ENCODE results near the gene NR2E3. TPM values are rescaled to one million over a fixed set of nuclear protein-coding genes. Genes with fewer than 3 reads are reported as not detected.

The NR2E3 gene
- total RNA-seq, 1 experiment from 2014 or later, result 0.12 TPM

GRCh38 chr15:71791975-71792374 is 18.4 kb upstream of the NR2E3 start:
- no peak for DNase-seq (ENCODE audit: low read depth)

DNA sequence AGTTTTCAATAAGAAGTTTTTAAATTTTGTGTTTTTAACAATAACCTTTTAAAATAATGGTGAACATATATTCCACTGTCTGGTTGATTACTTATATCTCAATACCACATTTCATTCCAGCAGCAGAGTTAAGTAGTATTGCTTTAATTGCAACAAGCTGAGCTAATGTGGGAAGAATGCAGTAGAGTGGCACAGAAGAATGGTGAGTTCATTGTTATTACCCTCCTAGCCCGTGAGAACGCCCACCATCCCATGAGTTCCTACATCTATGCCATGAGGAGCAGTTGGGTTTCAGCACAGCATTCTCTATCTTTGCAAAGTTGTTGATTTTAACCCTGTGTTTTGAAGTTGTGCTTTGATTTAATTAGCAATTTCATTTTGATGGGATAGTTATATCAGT is 17.8 kb upstream of the NR2E3 start:
- DNase-seq (ENCODE audit: low read depth), result peak; percentile 83

DNA sequence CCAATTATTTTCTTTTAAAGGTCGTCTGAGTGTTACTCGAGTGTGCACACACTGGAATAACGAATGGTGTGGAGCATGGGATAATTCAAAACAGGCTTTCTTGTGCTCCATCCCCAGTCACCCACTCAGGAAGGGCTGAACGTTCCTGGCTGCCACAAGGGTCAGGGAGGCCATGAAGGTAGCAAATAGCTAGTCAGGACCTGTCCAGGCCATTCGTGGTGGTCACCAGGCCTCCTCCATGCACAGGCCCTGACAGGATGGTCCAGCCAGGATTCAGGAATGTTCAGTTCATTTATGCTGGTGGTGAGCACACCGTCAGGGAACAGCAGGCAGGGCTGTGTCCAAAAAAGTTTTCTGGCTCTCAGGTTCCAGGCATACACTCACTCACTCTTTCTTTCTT is 11.7 kb upstream of the NR2E3 start:
- DNase-seq (ENCODE audit: low read depth), result no peak

DNA sequence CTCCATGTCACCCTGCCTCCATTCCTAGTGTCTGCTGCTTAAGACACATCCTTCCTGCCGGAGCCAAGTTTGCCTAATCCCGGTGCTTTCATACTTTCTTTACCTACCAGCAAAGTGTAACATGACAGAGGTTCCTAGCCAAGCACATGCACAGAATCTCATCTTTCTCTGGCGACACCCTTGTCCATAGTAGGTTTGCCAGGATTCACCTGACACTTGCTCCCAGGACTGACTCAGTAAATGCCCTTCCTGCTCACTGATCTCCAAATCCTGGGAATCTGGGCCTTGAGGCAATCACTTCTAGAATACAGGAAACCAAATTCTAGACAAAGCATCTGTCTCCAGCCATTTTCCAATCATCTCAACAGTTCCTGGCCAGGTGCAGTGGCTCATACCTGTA is 10.2 kb upstream of the NR2E3 start:
- peak; percentile 64 for DNase-seq (ENCODE audit: low read depth)

- DNase-seq (ENCODE audit: low read depth), result peak; percentile 76
Observed at GRCh38 chr15:71800835-71801745, 9.3 kb upstream of the NR2E3 start.

DNA sequence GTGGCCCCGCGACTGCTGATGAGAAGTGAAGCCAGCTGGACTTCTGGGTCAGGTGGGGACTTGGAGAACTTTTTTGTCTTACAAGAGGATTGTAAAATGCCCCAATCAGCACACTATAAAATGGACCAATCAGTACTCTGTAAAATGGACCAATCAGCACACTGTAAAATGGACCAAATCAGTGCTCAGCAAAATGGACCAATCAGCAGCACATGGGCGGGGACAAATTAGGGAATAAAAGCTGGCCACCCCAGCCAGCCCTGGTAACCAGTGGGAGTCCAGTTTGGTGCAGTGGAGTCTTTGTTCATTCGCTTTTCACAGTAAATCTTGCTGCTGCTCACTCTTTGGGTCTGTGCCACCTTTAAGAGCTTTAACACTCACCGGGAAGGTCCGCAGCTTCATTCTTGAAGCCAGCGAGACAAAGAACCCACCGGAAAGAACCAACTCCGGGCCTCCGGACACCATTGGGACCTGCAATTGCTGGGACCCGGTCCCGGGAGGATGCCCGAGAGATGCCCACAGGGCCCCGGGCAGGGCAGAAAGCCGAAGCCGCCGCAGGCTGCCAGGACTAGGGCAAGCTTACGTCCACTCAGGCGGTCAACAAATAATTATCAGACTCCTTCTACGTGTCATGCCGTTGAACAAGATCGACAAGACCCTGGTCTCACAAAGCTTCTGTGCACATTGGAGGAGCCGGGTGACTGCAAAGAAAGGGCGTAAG is 8.3 kb upstream of the NR2E3 start:
- no peak for DNase-seq (ENCODE audit: low read depth)

GRCh38 chr15:71802770-71803169 is 7.6 kb upstream of the NR2E3 start:
- no peak for DNase-seq (ENCODE audit: low read depth)

- DNase-seq (ENCODE audit: low read depth), result no peak
Observed at GRCh38 chr15:71804226-71804625, 6.1 kb upstream of the NR2E3 start.

DNA sequence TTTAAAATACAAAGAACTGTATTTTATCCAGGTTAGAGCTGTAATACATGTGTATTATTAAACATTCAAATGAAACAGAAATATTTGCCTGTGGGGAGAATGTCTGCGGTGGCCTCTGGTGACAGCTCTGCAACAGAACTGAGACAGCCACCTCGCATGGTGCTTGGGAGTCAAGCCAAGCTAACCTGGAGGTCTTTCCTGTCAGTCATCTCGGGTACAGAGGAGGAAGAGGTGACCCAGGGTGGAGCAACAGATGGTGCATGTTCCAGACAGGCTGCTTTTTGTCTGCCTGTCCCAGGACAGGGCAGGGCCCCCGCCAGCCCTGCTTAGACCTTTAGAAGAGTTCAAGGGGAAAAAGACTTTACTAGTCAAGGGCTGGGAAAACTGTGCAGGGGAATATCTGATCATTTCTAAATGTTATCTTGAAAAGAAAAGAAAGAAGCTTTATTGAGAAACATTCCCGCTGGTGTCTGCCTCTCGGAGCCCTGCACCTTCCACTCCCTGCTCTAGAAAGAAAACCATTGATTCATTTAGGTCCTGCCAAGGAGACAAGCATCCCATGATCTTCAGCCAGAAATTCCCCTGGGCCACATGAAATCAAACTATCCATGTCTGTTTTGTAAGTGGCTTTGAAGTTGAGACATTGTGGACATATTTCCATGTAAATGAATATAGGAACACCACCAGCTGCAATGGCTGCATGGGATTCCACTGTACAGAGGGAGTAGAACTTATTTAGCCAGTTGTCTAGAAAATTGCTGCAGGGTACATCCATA is 5.5 kb upstream of the NR2E3 start:
- DNase-seq (ENCODE audit: low read depth), result no peak

GRCh38 chr15:71806452-71806931 is 3.9 kb upstream of the NR2E3 start:
- DNase-seq (ENCODE audit: low read depth), result peak; percentile 84

GRCh38 chr15:71807125-71807629 is 3.2 kb upstream of the NR2E3 start:
- DNase-seq (ENCODE audit: low read depth), result peak; percentile 18

DNA sequence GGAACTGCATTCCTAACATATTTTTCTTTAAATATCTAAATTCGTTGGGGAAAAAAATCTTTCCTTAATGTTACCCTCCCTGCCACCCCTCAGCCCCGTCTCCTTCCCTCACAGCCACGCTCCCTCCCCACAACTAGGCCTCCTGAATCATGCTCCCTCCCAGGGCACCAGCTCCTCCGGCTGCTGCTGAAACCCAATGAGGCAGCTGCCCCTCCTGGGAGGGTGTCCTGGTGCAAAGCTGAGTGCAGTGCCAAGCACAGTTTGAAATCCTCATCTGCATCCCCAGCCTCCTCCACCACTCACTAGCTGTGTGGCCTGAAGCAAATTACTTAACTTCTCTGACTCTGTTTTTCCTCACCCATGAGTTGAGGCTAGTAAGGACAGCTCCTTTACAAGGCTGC is 2.7 kb upstream of the NR2E3 start:
- peak; percentile 52 for DNase-seq (ENCODE audit: low read depth)

DNA sequence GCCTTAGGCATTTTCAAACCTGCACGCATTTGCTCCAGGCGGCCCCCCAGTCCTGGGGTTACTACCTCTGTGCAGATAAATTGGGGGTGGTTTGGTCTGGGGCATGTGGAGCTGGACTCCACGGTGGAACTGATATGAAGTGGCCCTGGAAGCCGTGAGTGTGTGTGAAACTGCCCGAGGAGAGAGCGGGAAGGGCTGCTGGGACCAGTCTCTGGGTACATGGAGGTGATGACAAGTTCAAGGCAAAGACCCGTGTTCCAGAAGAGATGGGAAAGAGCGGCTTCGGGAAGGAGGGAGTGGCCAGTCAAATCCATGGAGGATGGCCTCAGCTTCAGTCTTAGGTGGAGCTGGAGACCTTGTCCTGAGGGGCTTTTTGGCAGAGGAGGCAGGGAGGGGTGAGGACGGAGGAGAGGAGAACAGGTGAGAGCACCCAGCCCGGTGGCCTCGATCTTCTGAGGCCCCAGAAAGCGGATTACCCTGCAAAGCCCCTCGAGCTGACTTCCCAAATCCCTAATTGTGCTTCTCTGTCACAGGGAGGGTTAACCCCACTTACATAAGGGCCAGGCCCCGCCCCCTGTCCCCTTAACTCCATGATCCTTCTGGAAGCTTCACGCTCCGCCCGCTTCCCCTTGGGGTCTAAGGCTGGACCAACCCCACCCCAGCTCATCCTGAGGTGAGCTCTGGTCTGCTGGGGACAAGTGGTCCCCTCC is 1.9 kb upstream of the NR2E3 start:
- no peak for DNase-seq (ENCODE audit: low read depth)

DNA sequence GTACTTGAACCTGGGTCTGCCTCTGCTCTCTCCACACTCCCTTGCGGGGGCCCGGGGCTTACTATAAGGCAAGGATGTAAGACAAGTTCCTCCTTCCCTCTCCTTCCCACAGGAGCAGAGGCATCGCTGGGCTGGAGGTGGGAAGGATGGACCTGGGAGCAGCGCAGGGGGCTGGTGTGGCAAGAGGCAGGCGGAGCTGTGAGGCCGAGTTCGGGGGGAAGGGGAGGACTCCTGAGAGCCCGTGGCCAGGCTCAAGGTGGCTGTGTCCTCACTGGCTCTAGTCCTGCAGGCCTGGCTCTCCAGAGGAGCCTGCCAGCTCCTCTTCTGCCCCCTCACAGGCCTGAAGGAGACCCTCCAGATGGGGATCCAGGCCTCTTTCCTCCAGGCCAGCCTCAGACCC is 1.0 kb upstream of the NR2E3 start:
- DNase-seq (ENCODE audit: low read depth), result no peak

DNA sequence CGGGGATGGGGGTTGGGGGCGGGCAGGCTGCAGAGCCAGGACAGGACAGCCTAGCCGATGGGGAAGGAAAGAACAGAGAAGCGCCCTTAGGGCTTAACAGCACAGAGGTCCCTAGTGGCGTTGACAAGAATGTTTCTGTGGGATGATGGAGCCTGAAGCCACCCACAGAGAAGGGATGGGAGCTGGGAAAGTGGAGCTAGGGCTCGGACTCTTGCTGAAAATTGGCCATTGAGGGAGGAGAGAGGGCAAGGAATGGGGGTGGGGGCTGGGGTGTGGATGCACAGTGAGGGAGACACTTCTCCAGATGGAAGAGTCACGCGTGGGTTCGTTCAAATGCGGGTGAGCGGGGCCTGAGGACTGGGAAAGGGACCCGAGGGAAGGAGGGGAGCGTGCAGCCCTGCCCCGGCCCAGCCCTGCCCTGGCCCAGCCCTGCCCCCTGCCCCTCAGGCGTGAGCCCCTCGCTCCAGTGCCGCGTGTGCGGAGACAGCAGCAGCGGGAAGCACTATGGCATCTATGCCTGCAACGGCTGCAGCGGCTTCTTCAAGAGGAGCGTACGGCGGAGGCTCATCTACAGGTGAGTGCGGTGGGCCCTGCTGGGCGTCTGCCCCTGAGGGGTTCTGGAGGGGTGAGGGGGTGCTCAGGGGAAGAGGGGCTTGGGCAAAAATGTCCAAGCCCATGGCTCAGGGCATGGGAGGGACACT is 832 bp downstream of the NR2E3 start:
- DNase-seq (ENCODE audit: low read depth), result no peak

DNA sequence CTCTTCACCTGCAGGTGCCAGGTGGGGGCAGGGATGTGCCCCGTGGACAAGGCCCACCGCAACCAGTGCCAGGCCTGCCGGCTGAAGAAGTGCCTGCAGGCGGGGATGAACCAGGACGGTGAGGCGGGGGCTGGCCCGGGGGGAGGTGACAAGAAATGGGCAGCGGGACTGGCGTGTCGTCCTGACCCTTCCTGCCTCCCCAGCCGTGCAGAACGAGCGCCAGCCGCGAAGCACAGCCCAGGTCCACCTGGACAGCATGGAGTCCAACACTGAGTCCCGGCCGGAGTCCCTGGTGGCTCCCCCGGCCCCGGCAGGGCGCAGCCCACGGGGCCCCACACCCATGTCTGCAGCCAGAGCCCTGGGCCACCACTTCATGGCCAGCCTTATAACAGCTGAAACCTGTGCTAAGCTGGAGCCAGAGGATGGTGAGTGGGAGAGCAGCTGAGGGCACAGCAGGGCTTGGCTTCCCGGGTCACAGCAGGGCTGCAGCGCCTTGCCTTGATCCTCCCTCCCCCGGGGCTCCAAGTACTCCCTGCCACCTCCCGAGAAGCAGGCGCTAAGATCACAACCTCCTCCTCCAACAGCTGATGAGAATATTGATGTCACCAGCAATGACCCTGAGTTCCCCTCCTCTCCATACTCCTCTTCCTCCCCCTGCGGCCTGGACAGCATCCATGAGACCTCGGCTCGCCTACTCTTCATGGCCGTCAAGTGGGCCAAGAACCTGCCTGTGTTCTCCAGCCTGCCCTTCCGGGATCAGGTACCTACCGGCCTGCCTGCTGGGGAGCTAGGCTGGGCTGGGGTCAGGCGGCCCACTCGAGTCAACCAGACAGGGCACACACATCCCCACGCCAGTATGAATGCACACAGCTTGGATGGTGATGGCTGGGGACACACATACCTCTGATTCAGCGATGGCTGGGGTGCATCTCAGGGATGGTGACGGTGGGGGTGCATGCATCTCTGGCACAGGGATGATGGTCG is 1.7 kb downstream of the NR2E3 start:
- DNase-seq (ENCODE audit: low read depth), result no peak

- DNase-seq (ENCODE audit: low read depth), result no peak
Observed at GRCh38 chr15:71812966-71813722, 2.8 kb downstream of the NR2E3 start.

GRCh38 chr15:71813723-71814470 is 3.5 kb downstream of the NR2E3 start:
- no peak for DNase-seq (ENCODE audit: low read depth)

Measured in M059J (cell line).